Sigmoid colon (tissue), 3 donors: ENCODE results near the gene GZF1.

ENCODE experiments used
- CTCF ChIP-seq, 4 experiments: fragments of 450-650 bp in 3 of 4; fragments of 200-600 bp in 1 of 4; IDR thresholded peaks; one replicate each; pipeline ENCODE4 v1.5.1; 2016 to 2019; ENCODE audit warnings: antibody characterized with exemption in 4 of 4, mild to moderate bottlenecking in 3 of 4, moderate library complexity in 2 of 4
- POLR2A ChIP-seq, 2 donors: fragments of 450-650 bp; IDR thresholded peaks; one replicate each; pipeline ENCODE4 v1.6.1; 2016; ENCODE audit warnings: antibody characterized with exemption in 2 of 2, mild to moderate bottlenecking in 2 of 2, moderate library complexity in 2 of 2

DNA sequence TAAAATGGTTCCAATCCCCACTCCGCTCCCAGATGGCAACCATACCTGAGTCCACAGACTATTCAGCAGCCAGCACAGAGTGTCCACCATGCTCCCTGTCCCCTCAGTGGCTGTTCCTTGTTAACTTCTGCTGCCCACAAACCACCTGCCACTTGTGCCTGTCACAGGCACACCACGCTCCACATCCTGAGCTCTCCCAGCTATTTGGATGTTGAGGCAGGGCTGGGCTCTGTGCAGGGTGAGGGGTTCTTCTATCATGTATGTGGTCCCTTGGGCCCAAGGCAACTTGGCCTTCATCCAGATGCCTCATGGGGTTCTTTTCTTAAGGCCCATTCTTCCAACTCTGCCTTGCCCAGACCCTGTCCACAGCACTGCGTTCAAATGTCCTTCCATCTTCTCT, 45.4 kb upstream of the GZF1 start:
- TF ChIP-seq POLR2A (IDR thresholded peaks at IDR 0.05) (no peak), CTCF (IDR thresholded peaks at IDR 0.05) (no peak)
